Gastroesophageal sphincter (tissue), 3 donors: Measurements from ENCODE around the gene FXYD7.

Experiments used
- EP300 ChIP-seq: sonication (generic); formaldehyde crosslinking; IDR thresholded peaks from one replicate; pipeline ENCODE4 v1.6.1; 2017; ENCODE audit warnings: antibody characterized with exemption, mild to moderate bottlenecking
- POLR2A ChIP-seq, 2 donors: fragments of 450-650 bp; IDR thresholded peaks; one replicate each; pipeline ENCODE4 v1.6.1; 2017; ENCODE audit warnings: antibody characterized with exemption in 2 of 2, mild to moderate bottlenecking in 2 of 2, moderate library complexity in 1 of 2
- POLR2AphosphoS5 ChIP-seq: sonication (generic); formaldehyde crosslinking; IDR thresholded peaks from one replicate; pipeline ENCODE4 v1.6.1; 2017; ENCODE audit warnings: antibody characterized with exemption
- TF ChIP-seq, protein P1 (sequence below), 4 experiments: fragments of 200-600 bp in 2 of 4; fragments of 450-650 bp in 2 of 4; sonication (generic) in 1 of 4; IDR thresholded peaks; one replicate each; pipeline ENCODE4 v1.5.1; 2017 to 2019; ENCODE audit warnings: antibody characterized with exemption in 4 of 4, mild to moderate bottlenecking in 2 of 4, moderate library complexity in 2 of 4

DNA sequence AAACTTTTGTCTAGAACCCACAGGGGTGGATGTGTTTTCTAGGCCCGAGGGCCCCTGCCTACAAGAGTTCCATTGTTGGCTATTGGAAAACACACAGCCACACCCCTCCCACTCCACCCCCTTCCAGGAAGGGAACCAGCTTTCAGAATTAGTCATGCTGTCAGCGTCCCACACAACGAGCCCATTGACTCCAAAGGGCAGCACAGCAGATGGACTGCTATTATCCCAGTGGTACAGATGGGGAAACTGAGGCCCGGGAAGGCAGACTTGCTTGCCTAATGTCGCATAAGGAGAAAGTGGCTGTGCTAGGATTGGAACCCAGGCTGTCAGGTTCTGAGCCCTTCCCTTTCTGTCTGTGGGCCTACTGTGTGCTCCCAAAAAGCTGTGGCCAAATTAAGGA is 35.5 kb upstream of the FXYD7 start:
- no peak for TF ChIP-seq EP300
- no peak for TF ChIP-seq POLR2A (IDR thresholded peaks at IDR 0.05)
- TF ChIP-seq, protein P1, sequence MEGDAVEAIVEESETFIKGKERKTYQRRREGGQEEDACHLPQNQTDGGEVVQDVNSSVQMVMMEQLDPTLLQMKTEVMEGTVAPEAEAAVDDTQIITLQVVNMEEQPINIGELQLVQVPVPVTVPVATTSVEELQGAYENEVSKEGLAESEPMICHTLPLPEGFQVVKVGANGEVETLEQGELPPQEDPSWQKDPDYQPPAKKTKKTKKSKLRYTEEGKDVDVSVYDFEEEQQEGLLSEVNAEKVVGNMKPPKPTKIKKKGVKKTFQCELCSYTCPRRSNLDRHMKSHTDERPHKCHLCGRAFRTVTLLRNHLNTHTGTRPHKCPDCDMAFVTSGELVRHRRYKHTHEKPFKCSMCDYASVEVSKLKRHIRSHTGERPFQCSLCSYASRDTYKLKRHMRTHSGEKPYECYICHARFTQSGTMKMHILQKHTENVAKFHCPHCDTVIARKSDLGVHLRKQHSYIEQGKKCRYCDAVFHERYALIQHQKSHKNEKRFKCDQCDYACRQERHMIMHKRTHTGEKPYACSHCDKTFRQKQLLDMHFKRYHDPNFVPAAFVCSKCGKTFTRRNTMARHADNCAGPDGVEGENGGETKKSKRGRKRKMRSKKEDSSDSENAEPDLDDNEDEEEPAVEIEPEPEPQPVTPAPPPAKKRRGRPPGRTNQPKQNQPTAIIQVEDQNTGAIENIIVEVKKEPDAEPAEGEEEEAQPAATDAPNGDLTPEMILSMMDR (IDR thresholded peaks at IDR 0.05), result no peak
- peak; percentile 33 for TF ChIP-seq POLR2AphosphoS5
